HepG2 (cell line): ENCODE results near the gene VPREB3. TPM values are rescaled to one million over a fixed set of nuclear protein-coding genes. Genes with fewer than 3 reads are reported as not detected.

Experiments used
- ARID5B ChIP-seq: IDR thresholded peaks from 2 replicates; pipeline ENCODE4 v1.4.0; 2020; ENCODE audit warnings: mild to moderate bottlenecking, missing genetic modification reagents
- ATF3 ChIP-seq: sonication (generic); formaldehyde crosslinking; IDR thresholded peaks from 2 replicates; pipeline ENCODE4 v1.4.0; 2020; ENCODE audit warnings: missing genetic modification reagents
- CBX1 ChIP-seq: IDR thresholded peaks from one replicate; pipeline ENCODE4 v1.6.1; 2016; ENCODE audit warnings: antibody characterized with exemption, low read depth
- FOXA1 ChIP-seq, 2 experiments: fragments of 450-650 bp in 1 of 2; sonication (generic) in 1 of 2; formaldehyde crosslinking in 1 of 2; IDR thresholded peaks; 2 replicates each; pipeline versions ENCODE4 v1.4.0 to v1.6.1; 2016 to 2020; ENCODE audit warnings: missing genetic modification reagents in 1 of 2
- FOXJ3 ChIP-seq: sonication (generic); formaldehyde crosslinking; IDR thresholded peaks from 2 replicates; pipeline ENCODE4 v1.4.0; 2020; ENCODE audit warnings: missing genetic modification reagents, mild to moderate bottlenecking, borderline replicate concordance
- GABPB1 ChIP-seq: IDR thresholded peaks from 2 replicates; pipeline ENCODE4 v1.6.1; 2016; ENCODE audit warnings: mild to moderate bottlenecking, missing genetic modification reagents, moderate library complexity, missing compliant biosample characterization
- KAT7 ChIP-seq: IDR thresholded peaks from 2 replicates; pipeline ENCODE4 v1.6.1; 2018; ENCODE audit warnings: borderline replicate concordance, missing compliant biosample characterization
- KLF16 ChIP-seq, 2 experiments: sonication (generic) in 1 of 2; formaldehyde crosslinking in 1 of 2; IDR thresholded peaks; 2 replicates each; pipeline versions ENCODE4 v1.6.1 to v1.8.0; 2016 to 2023; ENCODE audit warnings: missing genetic modification reagents in 2 of 2, missing compliant biosample characterization in 1 of 2
- KLF9 ChIP-seq: IDR thresholded peaks from 2 replicates; pipeline ENCODE4 v1.6.1; 2016; ENCODE audit warnings: low read depth
- MED1 ChIP-seq: sonication (generic); formaldehyde crosslinking; IDR thresholded peaks from 2 replicates; pipeline ENCODE4 v1.4.0; 2020; ENCODE audit warnings: missing genetic modification reagents
- MYPOP ChIP-seq: sonication (generic); formaldehyde crosslinking; IDR thresholded peaks from 2 replicates; pipeline ENCODE4 v1.8.1; 2023; ENCODE audit warnings: mild to moderate bottlenecking, moderate library complexity, missing genetic modification reagents
- NFE2L2 ChIP-seq: fragments of 150-350 bp; IDR thresholded peaks from 2 replicates; pipeline ENCODE4 v1.6.1; 2014; ENCODE audit warnings: low read length
- NR2F2 ChIP-seq: IDR thresholded peaks from 2 replicates; pipeline ENCODE4 v1.6.1; 2012; ENCODE audit warnings: low read depth, inconsistent platforms, borderline replicate concordance
- POLR2AphosphoS5 ChIP-seq: IDR thresholded peaks from 2 replicates; pipeline ENCODE4 v1.6.1; 2012; ENCODE audit warnings: low read depth, low read length
- SMAD3 ChIP-seq: sonication (generic); formaldehyde crosslinking; IDR thresholded peaks from 2 replicates; pipeline ENCODE4 v1.4.0; 2020; ENCODE audit warnings: missing genetic modification reagents
- XBP1 ChIP-seq: sonication (generic); formaldehyde crosslinking; IDR thresholded peaks from 2 replicates; pipeline ENCODE4 v1.5.0; 2020; ENCODE audit warnings: missing genetic modification reagents
- ZNF335 ChIP-seq: sonication (generic); formaldehyde crosslinking; IDR thresholded peaks from 2 replicates; pipeline ENCODE4 v1.4.0; 2020; ENCODE audit warnings: missing genetic modification reagents
- ZNF350 ChIP-seq: sonication (generic); formaldehyde crosslinking; IDR thresholded peaks from 2 replicates; pipeline ENCODE4 v1.4.0; 2020; ENCODE audit warnings: mild to moderate bottlenecking, low read depth, missing genetic modification reagents, borderline replicate concordance
- polyA plus RNA-seq, 8 experiments: library from polyadenylated mRNA; depleted of rRNA in 3 of 8; stranded (reverse) in 7 of 8; unstranded in 1 of 8; fragments of >200 nt; fragmentation: Illumina TruSeq in 4 of 8; extraction: Trizol in 4 of 8; gene quantifications; 2 replicates each; pipeline versions ENCODE4 v1.2.1 to v1.2.3, GENCODE V29; 2011 to 2016; ENCODE audit warnings: low read depth in 4 of 8, missing spikeins in 1 of 8, mixed read lengths in 1 of 8; ENCODE audit not compliant: insufficient read depth in 1 of 8
- total RNA-seq, 5 experiments: library from RNA; depleted of rRNA; stranded (reverse); fragments of >200 nt; fragmentation: Illumina TruSeq; extraction: Trizol; gene quantifications; 2 replicates each; pipeline ENCODE4 v1.2.3, GENCODE V29; 2016; ENCODE audit warnings: low read depth in 1 of 5
- TF ChIP-seq, protein P1 (sequence below): sonication (generic); formaldehyde crosslinking; IDR thresholded peaks from 2 replicates; pipeline ENCODE4 v1.4.0; 2020; ENCODE audit warnings: missing genetic modification reagents
- TF ChIP-seq, protein P2 (sequence below): sonication (generic); IDR thresholded peaks from 2 replicates; pipeline ENCODE4 v1.6.1; 2016; ENCODE audit warnings: low read depth, borderline replicate concordance

Gene VPREB3
- total and polyA plus RNA-seq, 2 of the 13 experiments (the other 11 are each of a cell fraction or from before 2014, with no cell fraction given): 0.22 TPM; not detected in 1

DNA sequence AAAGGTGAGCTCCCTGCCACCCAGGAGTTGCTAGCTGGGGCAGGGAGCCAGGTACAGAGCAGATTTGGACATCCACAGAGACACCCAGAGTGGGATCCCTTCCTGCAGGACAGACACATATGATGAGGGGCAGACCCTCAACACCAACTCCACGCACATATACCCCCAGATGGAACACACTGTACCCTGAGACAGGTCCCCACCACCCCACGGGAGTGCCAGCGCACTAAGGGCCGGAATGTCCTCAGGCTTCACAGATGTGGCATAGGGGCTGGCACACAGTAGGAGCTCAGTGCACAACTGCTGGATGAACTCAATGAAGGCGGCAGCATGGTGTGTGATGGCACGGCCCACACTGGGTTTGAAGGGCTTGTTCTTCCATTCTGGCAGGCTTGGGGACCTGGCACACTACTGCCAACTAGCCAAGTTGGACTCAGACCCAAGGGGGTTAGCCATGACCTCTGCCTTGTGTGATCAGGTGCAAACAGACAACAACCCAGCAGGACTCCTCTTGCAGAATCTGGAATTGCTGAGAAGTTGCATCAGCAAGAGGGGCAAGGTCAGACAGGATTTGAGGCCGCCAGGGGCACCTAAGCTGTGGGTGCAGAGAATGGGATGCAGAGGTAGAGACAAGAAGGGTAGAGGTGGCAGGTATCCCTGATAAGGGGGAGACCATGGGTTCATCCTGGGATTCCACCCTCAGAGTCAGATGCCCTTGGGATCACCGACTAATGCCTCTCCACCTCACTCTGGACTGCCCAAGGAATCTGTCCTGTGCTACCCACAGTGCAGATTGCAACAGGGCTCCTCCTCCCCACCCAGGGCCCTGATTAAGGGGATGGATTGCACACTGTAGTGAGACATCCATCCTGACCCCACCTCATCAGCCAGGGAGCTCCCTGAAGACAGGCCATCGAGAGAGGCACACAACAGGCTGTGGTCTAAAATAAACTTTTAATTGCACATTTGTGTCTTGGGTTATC lies 11.0 kb upstream of the VPREB3 start (continued):
- TF ChIP-seq KLF16 (CRISPR knock-in tag; IDR thresholded peaks at IDR 0.05) (peak in 1 of 2 experiments; percentile 76; a peak in 2 of 4 replicates), ZNF335 (CRISPR knock-in tag) (0 out of 2 replicates have a peak, but pooled peaks have one; percentile 32), GABPB1 (CRISPR knock-in tag) (peak; percentile 51; the same call in 1 of the 2 replicates), POLR2AphosphoS5 (peak; percentile 47), MED1 (CRISPR knock-in tag) (peak; percentile 80), ZNF350 (peak; percentile 41; the same call in 1 of the 2 replicates), NFE2L2 (no peak), CBX1 (no peak), NR2F2 (no peak), XBP1 (CRISPR knock-in tag) (no peak), SMAD3 (CRISPR knock-in tag) (0 out of 2 replicates have a peak, but pooled peaks have one; percentile 48), ARID5B (CRISPR knock-in tag) (peak; percentile 51; the same call in 1 of the 2 replicates), KLF9 (CRISPR knock-in tag) (no peak), FOXA1 (IDR thresholded peaks at IDR 0.05) (no peak), FOXA1 (CRISPR knock-in tag; IDR thresholded peaks at IDR 0.05) (peak; percentile 49), MYPOP (CRISPR knock-in tag) (peak; percentile 64; the same call in 1 of the 2 replicates), KAT7 (CRISPR knock-in tag) (0 out of 2 replicates have a peak, but pooled peaks have one; percentile 48), ATF3 (CRISPR knock-in tag) (peak; percentile 75; the same call in 1 of the 2 replicates), FOXJ3 (no peak)
- TF ChIP-seq, protein P1, sequence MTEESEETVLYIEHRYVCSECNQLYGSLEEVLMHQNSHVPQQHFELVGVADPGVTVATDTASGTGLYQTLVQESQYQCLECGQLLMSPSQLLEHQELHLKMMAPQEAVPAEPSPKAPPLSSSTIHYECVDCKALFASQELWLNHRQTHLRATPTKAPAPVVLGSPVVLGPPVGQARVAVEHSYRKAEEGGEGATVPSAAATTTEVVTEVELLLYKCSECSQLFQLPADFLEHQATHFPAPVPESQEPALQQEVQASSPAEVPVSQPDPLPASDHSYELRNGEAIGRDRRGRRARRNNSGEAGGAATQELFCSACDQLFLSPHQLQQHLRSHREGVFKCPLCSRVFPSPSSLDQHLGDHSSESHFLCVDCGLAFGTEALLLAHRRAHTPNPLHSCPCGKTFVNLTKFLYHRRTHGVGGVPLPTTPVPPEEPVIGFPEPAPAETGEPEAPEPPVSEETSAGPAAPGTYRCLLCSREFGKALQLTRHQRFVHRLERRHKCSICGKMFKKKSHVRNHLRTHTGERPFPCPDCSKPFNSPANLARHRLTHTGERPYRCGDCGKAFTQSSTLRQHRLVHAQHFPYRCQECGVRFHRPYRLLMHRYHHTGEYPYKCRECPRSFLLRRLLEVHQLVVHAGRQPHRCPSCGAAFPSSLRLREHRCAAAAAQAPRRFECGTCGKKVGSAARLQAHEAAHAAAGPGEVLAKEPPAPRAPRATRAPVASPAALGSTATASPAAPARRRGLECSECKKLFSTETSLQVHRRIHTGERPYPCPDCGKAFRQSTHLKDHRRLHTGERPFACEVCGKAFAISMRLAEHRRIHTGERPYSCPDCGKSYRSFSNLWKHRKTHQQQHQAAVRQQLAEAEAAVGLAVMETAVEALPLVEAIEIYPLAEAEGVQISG (CRISPR knock-in tag): peak; percentile 67; the same call in 1 of the 2 replicates
- TF ChIP-seq, protein P2, sequence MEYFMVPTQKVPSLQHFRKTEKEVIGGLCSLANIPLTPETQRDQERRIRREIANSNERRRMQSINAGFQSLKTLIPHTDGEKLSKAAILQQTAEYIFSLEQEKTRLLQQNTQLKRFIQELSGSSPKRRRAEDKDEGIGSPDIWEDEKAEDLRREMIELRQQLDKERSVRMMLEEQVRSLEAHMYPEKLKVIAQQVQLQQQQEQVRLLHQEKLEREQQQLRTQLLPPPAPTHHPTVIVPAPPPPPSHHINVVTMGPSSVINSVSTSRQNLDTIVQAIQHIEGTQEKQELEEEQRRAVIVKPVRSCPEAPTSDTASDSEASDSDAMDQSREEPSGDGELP: peak; percentile 61; the same call in 1 of the 2 replicates
